HT-29 (cell line): Measurements from ENCODE around the gene DST. TPM values are rescaled to one million over a fixed set of nuclear protein-coding genes. Genes with fewer than 3 reads are reported as not detected.

Experiments used
- DNase-seq: peaks from one replicate; pipeline ENCODE4 v3.0.0-alpha.2; 2015; ENCODE audit warnings: low spot score
- total RNA-seq: library from RNA; depleted of rRNA; stranded (reverse); fragments of >200 nt; shearing (Covaris generic); gene quantifications from 2 replicates; pipeline ENCODE4 v1.2.3, GENCODE V29; 2014; rRNA removed

The DST gene
- 32.8 and 33.5 TPM in 2 replicates for total RNA-seq

GRCh38 chr6:56642366-56643261 is at the start of gene DST:
DST (minus strand) TSS chr6:56642889.
- no peak for DNase-seq

GRCh38 chr6:56691814-56692213 is 49.1 kb upstream of the DST start:
- DNase-seq = peak; percentile 29

- DNase-seq = peak; percentile 41
Observed at GRCh38 chr6:56691286-56691595, 48.6 kb upstream of the DST start.

- DNase-seq = peak; percentile 70
Observed at GRCh38 chr6:56690519-56691285, 48.0 kb upstream of the DST start.

GRCh38 chr6:56689663-56690062 is 47.0 kb upstream of the DST start:
- no peak for DNase-seq

- no peak for DNase-seq
Observed at GRCh38 chr6:56689114-56689513, 46.4 kb upstream of the DST start.

- DNase-seq = peak; percentile 32
Observed at GRCh38 chr6:56688521-56688920, 45.8 kb upstream of the DST start.

GRCh38 chr6:56687551-56687950 is 44.9 kb upstream of the DST start:
- DNase-seq = no peak

- DNase-seq = no peak
Observed at GRCh38 chr6:56686429-56686828, 43.7 kb upstream of the DST start.

GRCh38 chr6:56685994-56686393 is 43.3 kb upstream of the DST start:
- no peak for DNase-seq

- DNase-seq = peak; percentile 21
Observed at GRCh38 chr6:56685102-56685733, 42.5 kb upstream of the DST start.

GRCh38 chr6:56684342-56685101 is 41.8 kb upstream of the DST start:
- DNase-seq = no peak

- peak; percentile 83 for DNase-seq
Observed at GRCh38 chr6:56683882-56684281, 41.2 kb upstream of the DST start.

- DNase-seq = no peak
Observed at GRCh38 chr6:56682635-56683034, 39.9 kb upstream of the DST start.

- DNase-seq = no peak
Observed at GRCh38 chr6:56677559-56677958, 34.9 kb upstream of the DST start.

GRCh38 chr6:56671651-56672461 is 29.2 kb upstream of the DST start:
- DNase-seq = peak; percentile 33

GRCh38 chr6:56671160-56671559 is 28.5 kb upstream of the DST start:
- DNase-seq = peak; percentile 61

GRCh38 chr6:56669041-56669440 is 26.4 kb upstream of the DST start:
- DNase-seq = no peak

GRCh38 chr6:56668158-56668557 is 25.5 kb upstream of the DST start:
- no peak for DNase-seq

- no peak for DNase-seq
Observed at GRCh38 chr6:56667336-56667735, 24.6 kb upstream of the DST start.

GRCh38 chr6:56664029-56664428 is 21.3 kb upstream of the DST start:
- no peak for DNase-seq
